ENCODE measurements around the gene LRRK1.

GRCh38 chr15:101062471-101063171 is 143.5 kb downstream of the LRRK1 start:
- TF ChIP-seq CTCF (IDR thresholded peaks at IDR 0.05) = no peak
- TF ChIP-seq POLR2A (IDR thresholded peaks at IDR 0.05) = no peak
